Transverse colon (tissue), 4 donors: ENCODE results near the gene MRPL24.

ENCODE experiments used
- EP300 ChIP-seq: sonication (generic); formaldehyde crosslinking; IDR thresholded peaks from one replicate; pipeline ENCODE4 v1.6.1; 2017; ENCODE audit warnings: antibody characterized with exemption, low read depth
- POLR2AphosphoS5 ChIP-seq, 3 donors: sonication (generic); formaldehyde crosslinking; IDR thresholded peaks; one replicate each; pipeline ENCODE4 v1.6.1; 2016; ENCODE audit warnings: antibody characterized with exemption in 3 of 3
- TF ChIP-seq, protein P1 (sequence below), 5 experiments: fragments of 200-600 bp in 3 of 5; fragments of 450-650 bp in 2 of 5; sonication (generic) in 3 of 5; IDR thresholded peaks; 1 replicate in 2 of 5; 2 replicates in 3 of 5; pipeline ENCODE4 v1.5.1; 2016 to 2017; ENCODE audit warnings: antibody characterized with exemption in 5 of 5, inconsistent platforms in 3 of 5, mild to moderate bottlenecking in 2 of 5, moderate library complexity in 1 of 5

DNA sequence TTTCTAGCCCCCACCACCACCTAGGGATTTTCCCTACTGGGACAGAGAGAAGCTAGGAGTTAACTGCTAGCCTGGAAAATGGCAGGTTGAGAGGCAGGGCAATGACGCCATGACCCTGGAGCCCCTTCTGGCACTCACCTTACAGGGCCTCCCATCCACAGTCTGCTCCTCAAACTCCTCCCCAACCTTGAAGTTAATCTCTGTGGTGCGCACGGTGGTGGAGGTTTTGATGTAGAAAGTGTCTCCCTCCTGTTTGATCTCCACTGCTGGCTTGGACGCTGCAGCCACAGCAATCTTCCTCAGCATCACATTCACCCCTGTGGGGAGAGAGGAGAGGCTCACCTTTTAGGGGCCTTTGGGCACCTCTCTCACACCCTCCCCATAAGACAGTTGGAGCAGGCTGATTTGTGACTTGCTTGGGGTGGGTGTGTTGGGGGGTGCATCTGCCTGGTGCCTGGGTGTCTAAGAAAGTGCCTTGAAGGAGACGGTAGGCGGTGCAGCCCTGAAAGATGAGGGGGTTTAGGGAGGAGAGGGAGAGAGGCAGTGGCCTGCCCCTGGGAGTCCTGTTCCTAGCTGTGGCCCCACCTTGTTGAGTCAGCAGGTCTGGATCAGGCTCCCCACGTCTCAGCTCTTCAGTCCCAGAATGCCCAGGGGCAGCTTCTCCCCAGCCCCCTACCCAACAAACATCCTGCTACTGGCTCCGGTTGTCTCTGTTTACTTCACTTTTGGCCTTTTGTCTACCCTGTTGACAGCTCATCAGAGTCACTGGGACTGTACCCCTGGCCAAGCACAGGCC lies 40.0 kb downstream of the MRPL24 start:
- TF ChIP-seq EP300 (no peak), POLR2AphosphoS5 (IDR thresholded peaks at IDR 0.05) (no peak)
- TF ChIP-seq, protein P1, sequence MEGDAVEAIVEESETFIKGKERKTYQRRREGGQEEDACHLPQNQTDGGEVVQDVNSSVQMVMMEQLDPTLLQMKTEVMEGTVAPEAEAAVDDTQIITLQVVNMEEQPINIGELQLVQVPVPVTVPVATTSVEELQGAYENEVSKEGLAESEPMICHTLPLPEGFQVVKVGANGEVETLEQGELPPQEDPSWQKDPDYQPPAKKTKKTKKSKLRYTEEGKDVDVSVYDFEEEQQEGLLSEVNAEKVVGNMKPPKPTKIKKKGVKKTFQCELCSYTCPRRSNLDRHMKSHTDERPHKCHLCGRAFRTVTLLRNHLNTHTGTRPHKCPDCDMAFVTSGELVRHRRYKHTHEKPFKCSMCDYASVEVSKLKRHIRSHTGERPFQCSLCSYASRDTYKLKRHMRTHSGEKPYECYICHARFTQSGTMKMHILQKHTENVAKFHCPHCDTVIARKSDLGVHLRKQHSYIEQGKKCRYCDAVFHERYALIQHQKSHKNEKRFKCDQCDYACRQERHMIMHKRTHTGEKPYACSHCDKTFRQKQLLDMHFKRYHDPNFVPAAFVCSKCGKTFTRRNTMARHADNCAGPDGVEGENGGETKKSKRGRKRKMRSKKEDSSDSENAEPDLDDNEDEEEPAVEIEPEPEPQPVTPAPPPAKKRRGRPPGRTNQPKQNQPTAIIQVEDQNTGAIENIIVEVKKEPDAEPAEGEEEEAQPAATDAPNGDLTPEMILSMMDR (IDR thresholded peaks at IDR 0.05) = no peak
